Astrocyte of the spinal cord (primary cell): ENCODE results near the gene PIAS1.
"Not testable (repeated sequence)": the region's sequence is repeated elsewhere in the genome, so short reads cannot be mapped to it uniquely, and the experiment has no call there.

Experiments used
- DNase-seq: peaks from one replicate; pipeline ENCODE4 v3.0.0; 2011; ENCODE audit warnings: low read depth, low spot score
- H3K4me3 ChIP-seq: 2 replicates; pipeline ENCODE4 v1.5.1; 2011; ENCODE audit warnings: low read depth, mild to moderate bottlenecking, low read length, moderate library complexity
- CTCF ChIP-seq: IDR thresholded peaks from 2 replicates; pipeline ENCODE4 v1.5.1; 2012; ENCODE audit warnings: low read depth, mild to moderate bottlenecking, low read length, inconsistent platforms
- in situ Hi-C: cut with HindIII; loops from 2 replicates; pipeline ENCODE4 v1.10.0; 2017; ENCODE audit warnings: low sequenced_read_pairs

PIAS1 gene

GRCh38 chr15:68054628-68055223 is 611 bp downstream of the PIAS1 start:
- in situ Hi-C loops: no loop called here
- H3K4me3 ChIP-seq: peak overlapping the region; percentile 81
- peak; percentile 20 for DNase-seq
- no peak for TF ChIP-seq CTCF

- TF ChIP-seq CTCF: no peak
- peak; percentile 36 for DNase-seq
- in situ Hi-C loops: no loop called here
- H3K4me3 ChIP-seq: peak overlapping the region; percentile 81
Observed at GRCh38 chr15:68055224-68055705, 1.1 kb downstream of the PIAS1 start.

- H3K4me3 ChIP-seq: no peak overlapping the region
- in situ Hi-C loops: no loop called here
- no peak for DNase-seq
- no peak for TF ChIP-seq CTCF
Observed at GRCh38 chr15:68056097-68056865, 2.2 kb downstream of the PIAS1 start.

GRCh38 chr15:68057034-68057433 is 2.9 kb downstream of the PIAS1 start:
- no peak overlapping the region for H3K4me3 ChIP-seq
- DNase-seq: no peak
- in situ Hi-C loops: no loop called here
- no peak for TF ChIP-seq CTCF

- no peak for TF ChIP-seq CTCF
Observed at GRCh38 chr15:68057758-68058157, 3.6 kb downstream of the PIAS1 start.

GRCh38 chr15:68058970-68059369 is 4.9 kb downstream of the PIAS1 start:
- DNase-seq, in situ Hi-C loops, H3K4me3 ChIP-seq: not testable (repeated sequence)

More at GRCh38 chr15:68057758-68058157, 3.6 kb downstream of the PIAS1 start:
- in situ Hi-C loops: no loop called here
- no peak for DNase-seq
- no peak overlapping the region for H3K4me3 ChIP-seq

- no peak for TF ChIP-seq CTCF
- in situ Hi-C loops: no loop called here
- no peak overlapping the region for H3K4me3 ChIP-seq
- DNase-seq: no peak
Observed at GRCh38 chr15:68059630-68060029, 5.5 kb downstream of the PIAS1 start.
